Measurements from ENCODE around the gene SAMM50.

- TF ChIP-seq CTCF (IDR thresholded peaks at IDR 0.05): no peak
- TF ChIP-seq ZFX (IDR thresholded peaks at IDR 0.05; ENCODE audit: borderline replicate concordance): no peak
Observed at GRCh38 chr22:43969989-43970755, 14.9 kb downstream of the SAMM50 start.

Data from 22Rv1 (cell line).